ENCODE measurements around the gene RAB7A.

DNA sequence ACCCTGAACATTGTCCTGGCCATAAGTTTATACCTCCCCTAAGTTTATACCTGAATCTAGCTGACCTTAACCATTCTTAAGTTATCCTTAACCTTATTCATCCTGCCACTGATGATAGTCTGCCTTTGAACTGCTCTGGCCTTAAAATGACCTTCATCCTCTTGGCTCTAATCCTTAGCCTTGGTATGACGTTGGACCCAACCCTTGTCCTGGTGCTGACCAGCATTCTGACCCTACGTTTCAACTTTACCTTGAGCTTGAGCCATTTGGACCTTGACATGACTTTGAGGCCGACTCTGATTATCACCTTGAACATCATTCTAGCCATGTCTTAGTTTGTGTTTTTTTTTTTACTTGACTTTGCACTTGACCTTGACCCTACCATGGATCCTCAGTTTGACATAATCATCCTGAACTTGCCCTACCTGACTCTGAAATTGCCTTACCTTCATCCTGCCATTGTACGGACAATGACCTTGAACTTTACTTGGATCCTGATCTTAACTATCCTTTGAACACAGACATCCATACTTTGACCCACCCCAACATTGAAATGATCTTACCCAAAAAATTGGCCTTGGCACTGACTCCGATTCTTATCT, 92.3 kb downstream of the RAB7A start:
- TF ChIP-seq, protein P1, sequence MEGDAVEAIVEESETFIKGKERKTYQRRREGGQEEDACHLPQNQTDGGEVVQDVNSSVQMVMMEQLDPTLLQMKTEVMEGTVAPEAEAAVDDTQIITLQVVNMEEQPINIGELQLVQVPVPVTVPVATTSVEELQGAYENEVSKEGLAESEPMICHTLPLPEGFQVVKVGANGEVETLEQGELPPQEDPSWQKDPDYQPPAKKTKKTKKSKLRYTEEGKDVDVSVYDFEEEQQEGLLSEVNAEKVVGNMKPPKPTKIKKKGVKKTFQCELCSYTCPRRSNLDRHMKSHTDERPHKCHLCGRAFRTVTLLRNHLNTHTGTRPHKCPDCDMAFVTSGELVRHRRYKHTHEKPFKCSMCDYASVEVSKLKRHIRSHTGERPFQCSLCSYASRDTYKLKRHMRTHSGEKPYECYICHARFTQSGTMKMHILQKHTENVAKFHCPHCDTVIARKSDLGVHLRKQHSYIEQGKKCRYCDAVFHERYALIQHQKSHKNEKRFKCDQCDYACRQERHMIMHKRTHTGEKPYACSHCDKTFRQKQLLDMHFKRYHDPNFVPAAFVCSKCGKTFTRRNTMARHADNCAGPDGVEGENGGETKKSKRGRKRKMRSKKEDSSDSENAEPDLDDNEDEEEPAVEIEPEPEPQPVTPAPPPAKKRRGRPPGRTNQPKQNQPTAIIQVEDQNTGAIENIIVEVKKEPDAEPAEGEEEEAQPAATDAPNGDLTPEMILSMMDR (IDR thresholded peaks at IDR 0.05), result no peak
- no peak for TF ChIP-seq EZH2 (IDR thresholded peaks at IDR 0.05; ENCODE audit: borderline replicate concordance, insufficient read depth, low read depth, low read length, poor library complexity, severe bottlenecking)

All from B cell (primary cell).